K562 (cell line): ENCODE data around the gene ZFYVE16. TPM values are rescaled to one million over a fixed set of nuclear protein-coding genes. Genes with fewer than 3 reads are reported as not detected.

Experiments
- C11orf30 ChIP-seq: fragments of 450-650 bp; IDR thresholded peaks from 2 replicates; pipeline ENCODE4 v1.6.1; 2016; ENCODE audit warnings: low read depth, mild to moderate bottlenecking
- FOSL1 ChIP-seq: fragments of 200-800 bp; sonication (Bioruptor generic); conservative IDR thresholded peaks from 2 replicates; pipeline ENCODE4 v1.6.1; 2016; ENCODE audit warnings: missing genetic modification characterization, missing compliant biosample characterization
- GATAD2A ChIP-seq: fragments of 450-650 bp; IDR thresholded peaks from 2 replicates; pipeline ENCODE4 v1.6.1; 2017
- HCFC1 ChIP-seq: IDR thresholded peaks from 2 replicates; pipeline ENCODE4 v1.6.1; 2012; ENCODE audit warnings: low read depth, low read length, improper control_type of control experiment
- JUN ChIP-seq, 2 experiments: sonication (generic) in 1 of 2; formaldehyde crosslinking in 1 of 2; IDR thresholded peaks; 2 replicates each; pipeline versions ENCODE4 v1.6.1 to v1.8.0; 2012 to 2022; ENCODE audit warnings: borderline replicate concordance in 2 of 2, mild to moderate bottlenecking in 2 of 2, improper control_type of control experiment in 1 of 2, low read depth in 1 of 2, low read length in 1 of 2, missing genetic modification reagents in 1 of 2
- MAFF ChIP-seq: IDR thresholded peaks from 2 replicates; pipeline ENCODE4 v1.6.1; 2012; ENCODE audit warnings: low read length, improper control_type of control experiment
- MAFK ChIP-seq: IDR thresholded peaks from 2 replicates; pipeline ENCODE4 v1.6.1; 2011; ENCODE audit warnings: low read length, improper control_type of control experiment
- MEIS2 ChIP-seq: fragments of 450-650 bp; IDR thresholded peaks from 2 replicates; pipeline ENCODE4 v1.6.1; 2014; ENCODE audit warnings: mild to moderate bottlenecking; ENCODE audit not compliant: partially characterized antibody
- NFE2 ChIP-seq: IDR thresholded peaks from 2 replicates; pipeline ENCODE4 v1.6.1; 2014; ENCODE audit warnings: antibody characterized with exemption, low read depth
- POLR2H ChIP-seq: IDR thresholded peaks from 2 replicates; pipeline ENCODE4 v1.6.1; 2016; ENCODE audit warnings: missing genetic modification characterization, low read depth, mild to moderate bottlenecking, control low read depth, missing compliant biosample characterization, moderate library complexity
- RCOR1 ChIP-seq, 2 experiments: IDR thresholded peaks; 2 replicates each; pipeline ENCODE4 v1.6.1; 2012; ENCODE audit warnings: low read depth in 2 of 2, low read length in 2 of 2, borderline replicate concordance in 1 of 2, improper control_type of control experiment in 1 of 2
- SMC3 ChIP-seq: conservative IDR thresholded peaks from 2 replicates; pipeline ENCODE4 v1.6.1; 2011; ENCODE audit warnings: low read depth, low read length, improper control_type of control experiment; ENCODE audit not compliant: insufficient read depth
- STAG1 ChIP-seq: sonication (generic); formaldehyde crosslinking; IDR thresholded peaks from 2 replicates; pipeline ENCODE4 v1.5.0; 2020; ENCODE audit warnings: missing genetic modification reagents, borderline replicate concordance
- TEAD1 ChIP-seq, 2 experiments: fragments of 450-650 bp in 1 of 2; sonication (generic) in 1 of 2; formaldehyde crosslinking; IDR thresholded peaks; 2 replicates each; pipeline versions ENCODE4 v1.4.0 to v1.8.0; 2020 to 2022; ENCODE audit warnings: mild to moderate bottlenecking in 2 of 2, missing genetic modification reagents in 1 of 2
- TRIM24 ChIP-seq, 2 experiments: fragments of 450-650 bp; IDR thresholded peaks; 2 replicates each; pipeline ENCODE4 v1.6.1; 2016
- ZNF584 ChIP-seq: fragments of 200-800 bp; sonication (Bioruptor generic); IDR thresholded peaks from 2 replicates; pipeline ENCODE4 v1.6.1; 2016; ENCODE audit warnings: low read depth, mild to moderate bottlenecking, missing genetic modification characterization, missing compliant biosample characterization
- ZSCAN32 ChIP-seq: fragments of 450-650 bp; formaldehyde crosslinking; IDR thresholded peaks from 2 replicates; pipeline ENCODE4 v1.4.0; 2020; ENCODE audit warnings: mild to moderate bottlenecking, moderate library complexity
- polyA plus RNA-seq, 8 experiments: library from polyadenylated mRNA; depleted of rRNA in 4 of 8; stranded (reverse) in 5 of 8; unstranded in 3 of 8; fragments of >200 nt; fragmentation: Nextera tagmentation in 2 of 8; fragmentation: Illumina TruSeq in 1 of 8; extraction: Ambion mirVana in 2 of 8; extraction: Trizol in 1 of 8; gene quantifications; 2 replicates each; pipeline versions ENCODE4 v1.2.1 to v1.2.3, GENCODE V29; 2011 to 2014; ENCODE audit warnings: inconsistent platforms in 1 of 8, missing spikeins in 1 of 8
- total RNA-seq, 7 experiments: library from RNA; depleted of rRNA in 6 of 7; stranded (reverse); fragments of >200 nt in 6 of 7; fragmentation: Illumina TruSeq in 2 of 7; extraction: Trizol in 2 of 7; gene quantifications; 2 replicates each; pipeline versions ENCODE4 v1.2.1 to v1.2.3, GENCODE V29; 2011 to 2021; ENCODE audit warnings: low replicate concordance in 1 of 7
- TF ChIP-seq, protein P1 (sequence below): fragments of 200-800 bp; sonication (Bioruptor generic); IDR thresholded peaks from 2 replicates; pipeline ENCODE4 v1.6.1; 2017; ENCODE audit warnings: missing genetic modification characterization, missing compliant biosample characterization
- TF ChIP-seq, protein P2 (sequence below): fragments of 450-650 bp; IDR thresholded peaks from 2 replicates; pipeline ENCODE4 v1.6.1; 2016; ENCODE audit warnings: mild to moderate bottlenecking
- TF ChIP-seq, protein P3 (sequence below): fragments of 450-650 bp; formaldehyde crosslinking; IDR thresholded peaks from 2 replicates; pipeline ENCODE4 v1.4.0; 2022; ENCODE audit warnings: mild to moderate bottlenecking, moderate library complexity
- TF ChIP-seq, protein P4 (sequence below): sonication (generic); formaldehyde crosslinking; IDR thresholded peaks from 2 replicates; pipeline ENCODE4 v1.4.0; 2020; ENCODE audit warnings: mild to moderate bottlenecking, missing genetic modification reagents

ZFYVE16 gene
- total and polyA plus RNA-seq, 9 of the 15 experiments (the other 6 are each of a cell fraction or from before 2014, with no cell fraction given) = 6.0 to 18.9 (median 12.5) TPM

DNA sequence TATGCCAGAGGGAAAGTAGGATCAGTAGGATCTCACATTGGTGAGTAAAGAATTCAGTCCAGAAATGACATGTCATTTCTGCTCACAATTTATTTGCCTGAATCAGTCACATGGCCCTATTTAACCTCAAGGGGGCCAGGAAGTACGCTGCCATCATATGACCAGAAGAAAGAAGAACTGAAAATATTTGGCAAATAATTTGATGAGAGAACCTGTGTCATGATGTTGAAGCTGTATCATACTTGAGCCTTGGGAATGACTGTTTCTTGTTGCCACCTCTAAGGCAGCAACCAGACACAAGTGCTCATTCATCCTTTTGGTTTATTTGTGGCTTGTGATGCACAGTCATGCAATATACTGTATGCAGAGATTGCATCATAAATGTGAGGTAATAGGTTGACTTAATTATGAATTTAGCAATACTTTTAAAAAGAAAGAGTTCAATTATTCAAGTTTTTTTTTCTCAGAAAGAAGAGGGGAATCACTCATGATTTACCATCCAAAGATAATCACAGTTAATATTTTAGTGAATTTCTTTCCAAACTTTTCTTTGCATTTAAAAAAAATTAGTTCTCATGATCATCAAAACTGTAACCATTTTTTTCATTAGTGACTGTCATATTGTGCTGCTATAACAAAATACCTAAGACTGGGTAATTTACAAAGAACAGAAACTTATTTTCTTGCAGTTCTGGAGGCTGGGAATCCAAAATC is 8.2 kb upstream of the ZFYVE16 start (continued):
- TF ChIP-seq, protein P1, sequence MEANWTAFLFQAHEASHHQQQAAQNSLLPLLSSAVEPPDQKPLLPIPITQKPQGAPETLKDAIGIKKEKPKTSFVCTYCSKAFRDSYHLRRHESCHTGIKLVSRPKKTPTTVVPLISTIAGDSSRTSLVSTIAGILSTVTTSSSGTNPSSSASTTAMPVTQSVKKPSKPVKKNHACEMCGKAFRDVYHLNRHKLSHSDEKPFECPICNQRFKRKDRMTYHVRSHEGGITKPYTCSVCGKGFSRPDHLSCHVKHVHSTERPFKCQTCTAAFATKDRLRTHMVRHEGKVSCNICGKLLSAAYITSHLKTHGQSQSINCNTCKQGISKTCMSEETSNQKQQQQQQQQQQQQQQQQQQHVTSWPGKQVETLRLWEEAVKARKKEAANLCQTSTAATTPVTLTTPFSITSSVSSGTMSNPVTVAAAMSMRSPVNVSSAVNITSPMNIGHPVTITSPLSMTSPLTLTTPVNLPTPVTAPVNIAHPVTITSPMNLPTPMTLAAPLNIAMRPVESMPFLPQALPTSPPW (CRISPR knock-in tag) = 0 out of 2 replicates have a peak, but pooled peaks have one; percentile 22
- peak; percentile 46 for TF ChIP-seq C11orf30
- peak; percentile 67 for TF ChIP-seq NFE2
- TF ChIP-seq, protein P2, sequence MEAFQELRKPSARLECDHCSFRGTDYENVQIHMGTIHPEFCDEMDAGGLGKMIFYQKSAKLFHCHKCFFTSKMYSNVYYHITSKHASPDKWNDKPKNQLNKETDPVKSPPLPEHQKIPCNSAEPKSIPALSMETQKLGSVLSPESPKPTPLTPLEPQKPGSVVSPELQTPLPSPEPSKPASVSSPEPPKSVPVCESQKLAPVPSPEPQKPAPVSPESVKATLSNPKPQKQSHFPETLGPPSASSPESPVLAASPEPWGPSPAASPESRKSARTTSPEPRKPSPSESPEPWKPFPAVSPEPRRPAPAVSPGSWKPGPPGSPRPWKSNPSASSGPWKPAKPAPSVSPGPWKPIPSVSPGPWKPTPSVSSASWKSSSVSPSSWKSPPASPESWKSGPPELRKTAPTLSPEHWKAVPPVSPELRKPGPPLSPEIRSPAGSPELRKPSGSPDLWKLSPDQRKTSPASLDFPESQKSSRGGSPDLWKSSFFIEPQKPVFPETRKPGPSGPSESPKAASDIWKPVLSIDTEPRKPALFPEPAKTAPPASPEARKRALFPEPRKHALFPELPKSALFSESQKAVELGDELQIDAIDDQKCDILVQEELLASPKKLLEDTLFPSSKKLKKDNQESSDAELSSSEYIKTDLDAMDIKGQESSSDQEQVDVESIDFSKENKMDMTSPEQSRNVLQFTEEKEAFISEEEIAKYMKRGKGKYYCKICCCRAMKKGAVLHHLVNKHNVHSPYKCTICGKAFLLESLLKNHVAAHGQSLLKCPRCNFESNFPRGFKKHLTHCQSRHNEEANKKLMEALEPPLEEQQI = no peak
- peak; percentile 58 for TF ChIP-seq POLR2H (tag)
- TF ChIP-seq STAG1 (CRISPR knock-in tag) = no peak
- TF ChIP-seq RCOR1 (IDR thresholded peaks at IDR 0.05; ENCODE audit: borderline replicate concordance in 1 of 2, low read depth in 2 of 2, low read length in 2 of 2) = 0 out of 4 replicates have a peak, but pooled peaks of 1 of the 2 experiments have one; percentile 28
- peak; percentile 41; the same call in 1 of the 2 replicates for TF ChIP-seq ZNF584 (CRISPR knock-in tag)
- no peak for TF ChIP-seq HCFC1
- peak; percentile 86 for TF ChIP-seq ZSCAN32 (CRISPR knock-in tag)
- TF ChIP-seq TEAD1 (CRISPR knock-in tag; IDR thresholded peaks at IDR 0.05) = no peak
- TF ChIP-seq, protein P3, sequence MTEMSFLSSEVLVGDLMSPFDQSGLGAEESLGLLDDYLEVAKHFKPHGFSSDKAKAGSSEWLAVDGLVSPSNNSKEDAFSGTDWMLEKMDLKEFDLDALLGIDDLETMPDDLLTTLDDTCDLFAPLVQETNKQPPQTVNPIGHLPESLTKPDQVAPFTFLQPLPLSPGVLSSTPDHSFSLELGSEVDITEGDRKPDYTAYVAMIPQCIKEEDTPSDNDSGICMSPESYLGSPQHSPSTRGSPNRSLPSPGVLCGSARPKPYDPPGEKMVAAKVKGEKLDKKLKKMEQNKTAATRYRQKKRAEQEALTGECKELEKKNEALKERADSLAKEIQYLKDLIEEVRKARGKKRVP (CRISPR knock-in tag) = peak; percentile 88
- no peak for TF ChIP-seq GATAD2A
- TF ChIP-seq MEIS2 = peak; percentile 50
- peak; percentile 5; the same call in 1 of the 2 replicates for TF ChIP-seq MAFF
- TF ChIP-seq TRIM24 (IDR thresholded peaks at IDR 0.05) = peak; percentile 93 to 94
- TF ChIP-seq SMC3 = no peak
- TF ChIP-seq JUN (IDR thresholded peaks at IDR 0.05; ENCODE audit: borderline replicate concordance, low read depth, low read length) = peak; percentile 78
- TF ChIP-seq JUN (CRISPR knock-in tag; IDR thresholded peaks at IDR 0.05; ENCODE audit: borderline replicate concordance) = no peak
- TF ChIP-seq, protein P4, sequence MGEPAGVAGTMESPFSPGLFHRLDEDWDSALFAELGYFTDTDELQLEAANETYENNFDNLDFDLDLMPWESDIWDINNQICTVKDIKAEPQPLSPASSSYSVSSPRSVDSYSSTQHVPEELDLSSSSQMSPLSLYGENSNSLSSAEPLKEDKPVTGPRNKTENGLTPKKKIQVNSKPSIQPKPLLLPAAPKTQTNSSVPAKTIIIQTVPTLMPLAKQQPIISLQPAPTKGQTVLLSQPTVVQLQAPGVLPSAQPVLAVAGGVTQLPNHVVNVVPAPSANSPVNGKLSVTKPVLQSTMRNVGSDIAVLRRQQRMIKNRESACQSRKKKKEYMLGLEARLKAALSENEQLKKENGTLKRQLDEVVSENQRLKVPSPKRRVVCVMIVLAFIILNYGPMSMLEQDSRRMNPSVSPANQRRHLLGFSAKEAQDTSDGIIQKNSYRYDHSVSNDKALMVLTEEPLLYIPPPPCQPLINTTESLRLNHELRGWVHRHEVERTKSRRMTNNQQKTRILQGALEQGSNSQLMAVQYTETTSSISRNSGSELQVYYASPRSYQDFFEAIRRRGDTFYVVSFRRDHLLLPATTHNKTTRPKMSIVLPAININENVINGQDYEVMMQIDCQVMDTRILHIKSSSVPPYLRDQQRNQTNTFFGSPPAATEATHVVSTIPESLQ (CRISPR knock-in tag) = no peak
- TF ChIP-seq MAFK = peak; percentile 35; the same call in 1 of the 2 replicates
- TF ChIP-seq FOSL1 (tag) = peak; percentile 70
